ENCODE data around the gene PAGR1. TPM values are rescaled to one million over a fixed set of nuclear protein-coding genes. Genes with fewer than 3 reads are reported as not detected.

The PAGR1 gene
- total and polyA plus RNA-seq, 2 of the 13 experiments (the other 11 are each of a cell fraction or from before 2014, with no cell fraction given): 9.8 to 66.4 TPM

DNA sequence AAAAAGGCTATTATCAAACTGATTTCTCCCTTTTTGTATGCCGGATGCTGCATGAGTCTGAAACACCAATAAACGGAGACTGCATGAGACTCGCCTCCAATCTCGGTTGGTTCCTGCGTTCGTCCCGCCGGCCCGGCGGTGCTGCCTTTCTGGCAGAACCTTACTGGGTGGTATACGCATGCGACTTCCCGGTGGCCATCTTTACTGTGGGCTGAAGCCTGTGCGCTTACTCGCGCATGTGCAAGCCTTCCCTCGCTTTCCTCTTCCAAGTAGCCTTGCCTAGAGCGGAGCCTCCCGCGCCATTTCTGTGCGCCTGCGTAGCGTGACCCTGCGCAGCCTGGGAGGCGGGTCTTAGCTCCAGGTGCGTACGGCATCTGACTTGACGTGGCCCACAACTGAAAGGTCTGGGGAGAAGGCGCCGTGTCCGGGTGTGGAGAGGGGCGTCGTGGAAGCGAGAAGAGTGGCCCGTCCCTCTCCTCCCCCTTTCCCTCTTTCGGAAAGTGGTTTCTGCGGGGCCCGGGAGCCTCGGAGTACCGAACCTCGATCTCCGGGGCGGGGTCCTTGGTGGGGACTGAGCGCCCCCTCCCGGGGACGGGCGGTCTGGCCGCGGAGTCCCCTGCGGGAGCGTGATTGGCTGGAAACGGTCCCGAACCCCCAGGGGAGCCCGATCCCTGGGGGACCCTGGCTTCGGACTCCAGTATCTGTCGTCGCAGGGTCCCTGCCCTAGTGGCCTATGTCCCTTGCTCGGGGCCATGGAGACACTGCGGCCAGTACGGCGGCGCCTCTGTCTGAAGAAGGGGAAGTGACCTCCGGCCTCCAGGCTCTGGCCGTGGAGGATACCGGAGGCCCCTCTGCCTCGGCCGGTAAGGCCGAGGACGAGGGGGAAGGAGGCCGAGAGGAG, at the start of gene PAGR1 (continued):
- TF ChIP-seq, protein P1, sequence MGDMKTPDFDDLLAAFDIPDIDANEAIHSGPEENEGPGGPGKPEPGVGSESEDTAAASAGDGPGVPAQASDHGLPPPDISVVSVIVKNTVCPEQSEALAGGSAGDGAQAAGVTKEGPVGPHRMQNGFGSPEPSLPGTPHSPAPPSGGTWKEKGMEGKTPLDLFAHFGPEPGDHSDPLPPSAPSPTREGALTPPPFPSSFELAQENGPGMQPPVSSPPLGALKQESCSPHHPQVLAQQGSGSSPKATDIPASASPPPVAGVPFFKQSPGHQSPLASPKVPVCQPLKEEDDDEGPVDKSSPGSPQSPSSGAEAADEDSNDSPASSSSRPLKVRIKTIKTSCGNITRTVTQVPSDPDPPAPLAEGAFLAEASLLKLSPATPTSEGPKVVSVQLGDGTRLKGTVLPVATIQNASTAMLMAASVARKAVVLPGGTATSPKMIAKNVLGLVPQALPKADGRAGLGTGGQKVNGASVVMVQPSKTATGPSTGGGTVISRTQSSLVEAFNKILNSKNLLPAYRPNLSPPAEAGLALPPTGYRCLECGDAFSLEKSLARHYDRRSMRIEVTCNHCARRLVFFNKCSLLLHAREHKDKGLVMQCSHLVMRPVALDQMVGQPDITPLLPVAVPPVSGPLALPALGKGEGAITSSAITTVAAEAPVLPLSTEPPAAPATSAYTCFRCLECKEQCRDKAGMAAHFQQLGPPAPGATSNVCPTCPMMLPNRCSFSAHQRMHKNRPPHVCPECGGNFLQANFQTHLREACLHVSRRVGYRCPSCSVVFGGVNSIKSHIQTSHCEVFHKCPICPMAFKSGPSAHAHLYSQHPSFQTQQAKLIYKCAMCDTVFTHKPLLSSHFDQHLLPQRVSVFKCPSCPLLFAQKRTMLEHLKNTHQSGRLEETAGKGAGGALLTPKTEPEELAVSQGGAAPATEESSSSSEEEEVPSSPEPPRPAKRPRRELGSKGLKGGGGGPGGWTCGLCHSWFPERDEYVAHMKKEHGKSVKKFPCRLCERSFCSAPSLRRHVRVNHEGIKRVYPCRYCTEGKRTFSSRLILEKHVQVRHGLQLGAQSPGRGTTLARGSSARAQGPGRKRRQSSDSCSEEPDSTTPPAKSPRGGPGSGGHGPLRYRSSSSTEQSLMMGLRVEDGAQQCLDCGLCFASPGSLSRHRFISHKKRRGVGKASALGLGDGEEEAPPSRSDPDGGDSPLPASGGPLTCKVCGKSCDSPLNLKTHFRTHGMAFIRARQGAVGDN (CRISPR knock-in tag; IDR thresholded peaks at IDR 0.05): peak; percentile 94
- peak; percentile 87 for TF ChIP-seq POGZ (CRISPR knock-in tag; IDR thresholded peaks at IDR 0.05)
- peak; percentile 60; the same call in 1 of the 2 replicates for TF ChIP-seq PAXIP1 (CRISPR knock-in tag; conservative IDR thresholded peaks at IDR 0.05)
- no peak for TF ChIP-seq ZSCAN5A (CRISPR knock-in tag; IDR thresholded peaks at IDR 0.05; ENCODE audit: borderline replicate concordance)
- TF ChIP-seq ZNF496 (CRISPR knock-in tag; IDR thresholded peaks at IDR 0.05; ENCODE audit: insufficient replicate concordance): no peak
- TF ChIP-seq ARNT2 (CRISPR knock-in tag; IDR thresholded peaks at IDR 0.05; ENCODE audit: low read depth): peak; percentile 93
- no peak for TF ChIP-seq ONECUT2 (CRISPR knock-in tag; IDR thresholded peaks at IDR 0.05)
- peak; percentile 94 for TF ChIP-seq ZBTB38 (CRISPR knock-in tag; IDR thresholded peaks at IDR 0.05)
- TF ChIP-seq, protein P2, sequence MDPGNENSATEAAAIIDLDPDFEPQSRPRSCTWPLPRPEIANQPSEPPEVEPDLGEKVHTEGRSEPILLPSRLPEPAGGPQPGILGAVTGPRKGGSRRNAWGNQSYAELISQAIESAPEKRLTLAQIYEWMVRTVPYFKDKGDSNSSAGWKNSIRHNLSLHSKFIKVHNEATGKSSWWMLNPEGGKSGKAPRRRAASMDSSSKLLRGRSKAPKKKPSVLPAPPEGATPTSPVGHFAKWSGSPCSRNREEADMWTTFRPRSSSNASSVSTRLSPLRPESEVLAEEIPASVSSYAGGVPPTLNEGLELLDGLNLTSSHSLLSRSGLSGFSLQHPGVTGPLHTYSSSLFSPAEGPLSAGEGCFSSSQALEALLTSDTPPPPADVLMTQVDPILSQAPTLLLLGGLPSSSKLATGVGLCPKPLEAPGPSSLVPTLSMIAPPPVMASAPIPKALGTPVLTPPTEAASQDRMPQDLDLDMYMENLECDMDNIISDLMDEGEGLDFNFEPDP (CRISPR knock-in tag; conservative IDR thresholded peaks at IDR 0.05): no peak
- TF ChIP-seq CREBL2 (CRISPR knock-in tag; IDR thresholded peaks at IDR 0.05; ENCODE audit: borderline replicate concordance): peak; percentile 84; the same call in 1 of the 2 replicates
- TF ChIP-seq ZNF577 (CRISPR knock-in tag; IDR thresholded peaks at IDR 0.05; ENCODE audit: borderline replicate concordance, low read depth): no peak

All from HepG2 (cell line).